NB4 (cell line): ENCODE data around the gene HSD17B1.

Experiments
- DNase-seq: peaks from one replicate; pipeline ENCODE4 v3.0.0; 2010; ENCODE audit warnings: low read depth
- H3K4me3 ChIP-seq: one replicate; pipeline ENCODE4 v1.5.1; 2011; ENCODE audit warnings: mild to moderate bottlenecking, low read depth, low read length, moderate library complexity
- CTCF ChIP-seq: IDR thresholded peaks from one replicate; pipeline ENCODE4 v1.5.1; 2012; ENCODE audit warnings: low read depth, low read length
- MAX ChIP-seq: IDR thresholded peaks from 2 replicates; pipeline ENCODE4 v1.6.1; 2011; ENCODE audit warnings: low read depth, low read length
- MYC ChIP-seq: IDR thresholded peaks from 2 replicates; pipeline ENCODE4 v1.6.1; 2011; ENCODE audit warnings: low read depth, low read length
- POLR2A ChIP-seq: IDR thresholded peaks from 2 replicates; pipeline ENCODE4 v1.6.1; 2011; ENCODE audit warnings: mild to moderate bottlenecking; ENCODE audit not compliant: insufficient read length; ENCODE audit errors: extremely low read depth

The HSD17B1 gene

GRCh38 chr17:42559075-42559474, 6.4 kb downstream of the HSD17B1 start:
- TF ChIP-seq MYC (no peak), CTCF (no peak), POLR2A (no peak), MAX (no peak)
- DNase-seq = no peak
- H3K4me3 ChIP-seq = no peak overlapping the region

- no peak for DNase-seq
- H3K4me3 ChIP-seq = no peak overlapping the region
- no peak for TF ChIP-seq MAX
- TF ChIP-seq POLR2A = no peak
- no peak for TF ChIP-seq CTCF
- TF ChIP-seq MYC = no peak
Measured at GRCh38 chr17:42560246-42560645, 7.5 kb downstream of the HSD17B1 start.

GRCh38 chr17:42561897-42562387, 9.2 kb downstream of the HSD17B1 start, which contains the start of gene COASY:
Gene COASY, plus strand, starts transcription at chr17:42562148. Its CDS starts 475 bp downstream, at chr17:42562623.
- DNase-seq = peak; percentile 97
- H3K4me3 ChIP-seq = peak within 1 kb of the TSS; percentile 94
- TF ChIP-seq MYC (peak; percentile 79), CTCF (no peak), POLR2A (peak; percentile 64), MAX (peak; percentile 49; the same call in 1 of the 2 replicates)

- DNase-seq = peak; percentile 61
- peak overlapping the region; percentile 94 for H3K4me3 ChIP-seq
- TF ChIP-seq POLR2A (no peak), MAX (peak; percentile 3; the same call in 1 of the 2 replicates)
Measured at GRCh38 chr17:42562388-42563142, 9.8 kb downstream of the HSD17B1 start.

GRCh38 chr17:42563143-42563509, 10.4 kb downstream of the HSD17B1 start:
- H3K4me3 ChIP-seq = peak overlapping the region; percentile 94
- no peak for TF ChIP-seq MAX
- TF ChIP-seq POLR2A = no peak
- TF ChIP-seq MYC = no peak
- TF ChIP-seq CTCF = no peak

GRCh38 chr17:42563543-42563942, 10.8 kb downstream of the HSD17B1 start:
- TF ChIP-seq CTCF (no peak), POLR2A (no peak), MYC (no peak), MAX (no peak)
- peak overlapping the region; percentile 94 for H3K4me3 ChIP-seq
- no peak for DNase-seq

More at GRCh38 chr17:42563143-42563509, 10.4 kb downstream of the HSD17B1 start:
- peak; percentile 61 for DNase-seq
